ENCODE measurements around the gene CPD.

DNA sequence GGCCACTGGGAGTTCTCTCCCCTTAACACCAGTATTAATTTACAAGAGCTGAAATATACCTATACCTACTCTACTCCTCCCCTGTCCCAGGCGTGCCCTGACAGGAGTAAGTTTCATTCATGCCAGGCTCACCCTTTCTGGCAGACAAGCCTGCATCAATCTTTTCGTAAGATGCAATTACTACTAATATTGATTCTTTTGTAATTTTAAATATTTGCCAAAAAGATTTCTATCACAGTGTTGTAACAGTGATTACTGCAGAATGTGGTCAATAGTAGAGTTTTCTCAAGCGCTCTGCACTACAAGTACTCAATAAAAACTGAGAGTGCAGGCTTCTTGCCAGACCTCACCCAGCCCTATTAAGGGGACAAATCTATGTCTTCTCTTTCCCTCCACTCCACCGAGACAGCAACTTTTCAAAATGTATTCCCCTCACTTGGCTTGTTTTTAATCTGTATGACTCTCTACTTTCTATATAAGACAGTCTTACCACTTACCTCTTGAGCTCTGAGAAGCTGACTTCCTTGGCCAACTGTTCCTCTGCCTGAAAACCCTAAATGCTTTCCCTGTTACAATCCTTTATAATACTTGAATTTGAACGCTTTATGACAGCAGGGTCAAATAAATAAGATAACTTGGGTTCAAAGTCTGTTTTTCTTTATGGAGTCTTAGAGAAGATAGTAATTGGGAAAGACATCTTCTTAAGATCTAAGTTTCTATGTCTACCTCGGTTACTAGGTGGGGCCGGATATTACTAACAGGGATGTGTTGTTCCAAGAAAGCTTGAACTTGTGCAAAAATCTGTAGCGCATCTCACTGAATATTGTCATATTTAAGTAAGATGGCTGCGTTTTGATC lies 45.0 kb upstream of the CPD start, which contains the start of gene TMIGD1:
- no peak for TF ChIP-seq POLR2AphosphoS5 (IDR thresholded peaks at IDR 0.05)
- TF ChIP-seq, protein P1, sequence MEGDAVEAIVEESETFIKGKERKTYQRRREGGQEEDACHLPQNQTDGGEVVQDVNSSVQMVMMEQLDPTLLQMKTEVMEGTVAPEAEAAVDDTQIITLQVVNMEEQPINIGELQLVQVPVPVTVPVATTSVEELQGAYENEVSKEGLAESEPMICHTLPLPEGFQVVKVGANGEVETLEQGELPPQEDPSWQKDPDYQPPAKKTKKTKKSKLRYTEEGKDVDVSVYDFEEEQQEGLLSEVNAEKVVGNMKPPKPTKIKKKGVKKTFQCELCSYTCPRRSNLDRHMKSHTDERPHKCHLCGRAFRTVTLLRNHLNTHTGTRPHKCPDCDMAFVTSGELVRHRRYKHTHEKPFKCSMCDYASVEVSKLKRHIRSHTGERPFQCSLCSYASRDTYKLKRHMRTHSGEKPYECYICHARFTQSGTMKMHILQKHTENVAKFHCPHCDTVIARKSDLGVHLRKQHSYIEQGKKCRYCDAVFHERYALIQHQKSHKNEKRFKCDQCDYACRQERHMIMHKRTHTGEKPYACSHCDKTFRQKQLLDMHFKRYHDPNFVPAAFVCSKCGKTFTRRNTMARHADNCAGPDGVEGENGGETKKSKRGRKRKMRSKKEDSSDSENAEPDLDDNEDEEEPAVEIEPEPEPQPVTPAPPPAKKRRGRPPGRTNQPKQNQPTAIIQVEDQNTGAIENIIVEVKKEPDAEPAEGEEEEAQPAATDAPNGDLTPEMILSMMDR (IDR thresholded peaks at IDR 0.05), result no peak

All from sigmoid colon (tissue), 4 donors.